Measurements from ENCODE around the gene RAB11FIP4.

The RAB11FIP4 gene

GRCh38 chr17:31489295-31490018 is 98.0 kb downstream of the RAB11FIP4 start:
- DNase-seq (ENCODE audit: low read depth) = peak; percentile 21
- no peak overlapping the region for H3K4me3 ChIP-seq (ENCODE audit: low read depth, low read length)
- TF ChIP-seq CTCF (IDR thresholded peaks at IDR 0.05; ENCODE audit: low read depth, low read length) (no peak), MAX (IDR thresholded peaks at IDR 0.05; ENCODE audit: low read depth, low read length) (no peak), MYC (IDR thresholded peaks at IDR 0.05; ENCODE audit: low read depth, low read length) (no peak), POLR2A (IDR thresholded peaks at IDR 0.05; ENCODE audit: extremely low read depth, insufficient read length) (no peak)

- DNase-seq (ENCODE audit: low read depth) = no peak
- no peak overlapping the region for H3K4me3 ChIP-seq (ENCODE audit: low read depth, low read length)
- TF ChIP-seq CTCF (IDR thresholded peaks at IDR 0.05; ENCODE audit: low read depth, low read length) (no peak), POLR2A (IDR thresholded peaks at IDR 0.05; ENCODE audit: extremely low read depth, insufficient read length) (no peak), MYC (IDR thresholded peaks at IDR 0.05; ENCODE audit: low read depth, low read length) (no peak), MAX (IDR thresholded peaks at IDR 0.05; ENCODE audit: low read depth, low read length) (no peak)
Observed at GRCh38 chr17:31490019-31490650, 98.7 kb downstream of the RAB11FIP4 start.

- no peak for DNase-seq (ENCODE audit: low read depth)
- no peak overlapping the region for H3K4me3 ChIP-seq (ENCODE audit: low read depth, low read length)
- TF ChIP-seq CTCF (IDR thresholded peaks at IDR 0.05; ENCODE audit: low read depth, low read length) (no peak), MYC (IDR thresholded peaks at IDR 0.05; ENCODE audit: low read depth, low read length) (no peak), POLR2A (IDR thresholded peaks at IDR 0.05; ENCODE audit: extremely low read depth, insufficient read length) (no peak), MAX (IDR thresholded peaks at IDR 0.05; ENCODE audit: low read depth, low read length) (no peak)
Observed at GRCh38 chr17:31490671-31491375, 99.3 kb downstream of the RAB11FIP4 start.

GRCh38 chr17:31491376-31492131 is 100.1 kb downstream of the RAB11FIP4 start:
- TF ChIP-seq MAX (IDR thresholded peaks at IDR 0.05; ENCODE audit: low read depth, low read length) (0 out of 2 replicates have a peak, but pooled peaks have one; percentile 21), POLR2A (IDR thresholded peaks at IDR 0.05; ENCODE audit: extremely low read depth, insufficient read length) (no peak), MYC (IDR thresholded peaks at IDR 0.05; ENCODE audit: low read depth, low read length) (0 out of 2 replicates have a peak, but pooled peaks have one; percentile 9), CTCF (IDR thresholded peaks at IDR 0.05; ENCODE audit: low read depth, low read length) (no peak)
- peak; percentile 82 for DNase-seq (ENCODE audit: low read depth)
- no peak overlapping the region for H3K4me3 ChIP-seq (ENCODE audit: low read depth, low read length)

GRCh38 chr17:31492206-31492605 is 100.7 kb downstream of the RAB11FIP4 start:
- H3K4me3 ChIP-seq (ENCODE audit: low read depth, low read length) = no peak overlapping the region
- no peak for DNase-seq (ENCODE audit: low read depth)
- no peak for TF ChIP-seq POLR2A (IDR thresholded peaks at IDR 0.05; ENCODE audit: extremely low read depth, insufficient read length)
- TF ChIP-seq CTCF (IDR thresholded peaks at IDR 0.05; ENCODE audit: low read depth, low read length) = no peak
- TF ChIP-seq MYC (IDR thresholded peaks at IDR 0.05; ENCODE audit: low read depth, low read length) = no peak
- TF ChIP-seq MAX (IDR thresholded peaks at IDR 0.05; ENCODE audit: low read depth, low read length) = no peak

All from NB4 (cell line).